ENCODE measurements around the gene ST3GAL3.

DNA sequence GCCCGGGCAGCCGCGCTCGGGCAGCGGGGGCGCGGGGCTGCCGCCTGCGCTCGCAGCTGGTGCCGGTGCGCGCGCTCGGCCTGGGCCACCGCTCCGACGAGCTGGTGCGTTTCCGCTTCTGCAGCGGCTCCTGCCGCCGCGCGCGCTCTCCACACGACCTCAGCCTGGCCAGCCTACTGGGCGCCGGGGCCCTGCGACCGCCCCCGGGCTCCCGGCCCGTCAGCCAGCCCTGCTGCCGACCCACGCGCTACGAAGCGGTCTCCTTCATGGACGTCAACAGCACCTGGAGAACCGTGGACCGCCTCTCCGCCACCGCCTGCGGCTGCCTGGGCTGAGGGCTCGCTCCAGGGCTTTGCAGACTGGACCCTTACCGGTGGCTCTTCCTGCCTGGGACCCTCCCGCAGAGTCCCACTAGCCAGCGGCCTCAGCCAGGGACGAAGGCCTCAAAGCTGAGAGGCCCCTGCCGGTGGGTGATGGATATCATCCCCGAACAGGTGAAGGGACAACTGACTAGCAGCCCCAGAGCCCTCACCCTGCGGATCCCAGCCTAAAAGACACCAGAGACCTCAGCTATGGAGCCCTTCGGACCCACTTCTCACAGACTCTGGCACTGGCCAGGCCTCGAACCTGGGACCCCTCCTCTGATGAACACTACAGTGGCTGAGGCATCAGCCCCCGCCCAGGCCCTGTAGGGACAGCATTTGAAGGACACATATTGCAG is 229.3 kb downstream of the ST3GAL3 start:
- TF ChIP-seq POLR2AphosphoS5 (IDR thresholded peaks at IDR 0.05; ENCODE audit: low read depth, low read length) (no peak), NR2F6 (IDR thresholded peaks at IDR 0.05) (no peak), NR2F6 (CRISPR knock-in tag; IDR thresholded peaks at IDR 0.05) (no peak), MBD4 (IDR thresholded peaks at IDR 0.05; ENCODE audit: borderline replicate concordance, low read length) (no peak), PITX1 (CRISPR knock-in tag; IDR thresholded peaks at IDR 0.05) (no peak), JUND (CRISPR knock-in tag; IDR thresholded peaks at IDR 0.05) (no peak), POLR2A (IDR thresholded peaks at IDR 0.05; ENCODE audit: insufficient read depth in 1 of 2, low read depth in 2 of 2, low read length in 2 of 2) (peak; percentile 9 to 34; a peak in 1 of 4 replicates), TAF1 (CRISPR knock-in tag; IDR thresholded peaks at IDR 0.05) (no peak), ELF1 (CRISPR knock-in tag; IDR thresholded peaks at IDR 0.05) (no peak)
- TF ChIP-seq, protein P1, sequence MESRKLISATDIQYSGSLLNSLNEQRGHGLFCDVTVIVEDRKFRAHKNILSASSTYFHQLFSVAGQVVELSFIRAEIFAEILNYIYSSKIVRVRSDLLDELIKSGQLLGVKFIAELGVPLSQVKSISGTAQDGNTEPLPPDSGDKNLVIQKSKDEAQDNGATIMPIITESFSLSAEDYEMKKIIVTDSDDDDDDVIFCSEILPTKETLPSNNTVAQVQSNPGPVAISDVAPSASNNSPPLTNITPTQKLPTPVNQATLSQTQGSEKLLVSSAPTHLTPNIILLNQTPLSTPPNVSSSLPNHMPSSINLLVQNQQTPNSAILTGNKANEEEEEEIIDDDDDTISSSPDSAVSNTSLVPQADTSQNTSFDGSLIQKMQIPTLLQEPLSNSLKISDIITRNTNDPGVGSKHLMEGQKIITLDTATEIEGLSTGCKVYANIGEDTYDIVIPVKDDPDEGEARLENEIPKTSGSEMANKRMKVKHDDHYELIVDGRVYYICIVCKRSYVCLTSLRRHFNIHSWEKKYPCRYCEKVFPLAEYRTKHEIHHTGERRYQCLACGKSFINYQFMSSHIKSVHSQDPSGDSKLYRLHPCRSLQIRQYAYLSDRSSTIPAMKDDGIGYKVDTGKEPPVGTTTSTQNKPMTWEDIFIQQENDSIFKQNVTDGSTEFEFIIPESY (CRISPR knock-in tag; IDR thresholded peaks at IDR 0.05), result no peak
- TF ChIP-seq, protein P2, sequence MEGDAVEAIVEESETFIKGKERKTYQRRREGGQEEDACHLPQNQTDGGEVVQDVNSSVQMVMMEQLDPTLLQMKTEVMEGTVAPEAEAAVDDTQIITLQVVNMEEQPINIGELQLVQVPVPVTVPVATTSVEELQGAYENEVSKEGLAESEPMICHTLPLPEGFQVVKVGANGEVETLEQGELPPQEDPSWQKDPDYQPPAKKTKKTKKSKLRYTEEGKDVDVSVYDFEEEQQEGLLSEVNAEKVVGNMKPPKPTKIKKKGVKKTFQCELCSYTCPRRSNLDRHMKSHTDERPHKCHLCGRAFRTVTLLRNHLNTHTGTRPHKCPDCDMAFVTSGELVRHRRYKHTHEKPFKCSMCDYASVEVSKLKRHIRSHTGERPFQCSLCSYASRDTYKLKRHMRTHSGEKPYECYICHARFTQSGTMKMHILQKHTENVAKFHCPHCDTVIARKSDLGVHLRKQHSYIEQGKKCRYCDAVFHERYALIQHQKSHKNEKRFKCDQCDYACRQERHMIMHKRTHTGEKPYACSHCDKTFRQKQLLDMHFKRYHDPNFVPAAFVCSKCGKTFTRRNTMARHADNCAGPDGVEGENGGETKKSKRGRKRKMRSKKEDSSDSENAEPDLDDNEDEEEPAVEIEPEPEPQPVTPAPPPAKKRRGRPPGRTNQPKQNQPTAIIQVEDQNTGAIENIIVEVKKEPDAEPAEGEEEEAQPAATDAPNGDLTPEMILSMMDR (CRISPR knock-in tag; IDR thresholded peaks at IDR 0.05), result peak; percentile 51
- TF ChIP-seq, protein P3, sequence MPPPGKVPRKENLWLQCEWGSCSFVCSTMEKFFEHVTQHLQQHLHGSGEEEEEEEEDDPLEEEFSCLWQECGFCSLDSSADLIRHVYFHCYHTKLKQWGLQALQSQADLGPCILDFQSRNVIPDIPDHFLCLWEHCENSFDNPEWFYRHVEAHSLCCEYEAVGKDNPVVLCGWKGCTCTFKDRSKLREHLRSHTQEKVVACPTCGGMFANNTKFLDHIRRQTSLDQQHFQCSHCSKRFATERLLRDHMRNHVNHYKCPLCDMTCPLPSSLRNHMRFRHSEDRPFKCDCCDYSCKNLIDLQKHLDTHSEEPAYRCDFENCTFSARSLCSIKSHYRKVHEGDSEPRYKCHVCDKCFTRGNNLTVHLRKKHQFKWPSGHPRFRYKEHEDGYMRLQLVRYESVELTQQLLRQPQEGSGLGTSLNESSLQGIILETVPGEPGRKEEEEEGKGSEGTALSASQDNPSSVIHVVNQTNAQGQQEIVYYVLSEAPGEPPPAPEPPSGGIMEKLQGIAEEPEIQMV (CRISPR knock-in tag; IDR thresholded peaks at IDR 0.05; ENCODE audit: low read depth), result peak; percentile 28; the same call in 1 of the 2 replicates

All from HepG2 (cell line).